ENCODE measurements around the gene PCGF2.

The PCGF2 gene

DNA sequence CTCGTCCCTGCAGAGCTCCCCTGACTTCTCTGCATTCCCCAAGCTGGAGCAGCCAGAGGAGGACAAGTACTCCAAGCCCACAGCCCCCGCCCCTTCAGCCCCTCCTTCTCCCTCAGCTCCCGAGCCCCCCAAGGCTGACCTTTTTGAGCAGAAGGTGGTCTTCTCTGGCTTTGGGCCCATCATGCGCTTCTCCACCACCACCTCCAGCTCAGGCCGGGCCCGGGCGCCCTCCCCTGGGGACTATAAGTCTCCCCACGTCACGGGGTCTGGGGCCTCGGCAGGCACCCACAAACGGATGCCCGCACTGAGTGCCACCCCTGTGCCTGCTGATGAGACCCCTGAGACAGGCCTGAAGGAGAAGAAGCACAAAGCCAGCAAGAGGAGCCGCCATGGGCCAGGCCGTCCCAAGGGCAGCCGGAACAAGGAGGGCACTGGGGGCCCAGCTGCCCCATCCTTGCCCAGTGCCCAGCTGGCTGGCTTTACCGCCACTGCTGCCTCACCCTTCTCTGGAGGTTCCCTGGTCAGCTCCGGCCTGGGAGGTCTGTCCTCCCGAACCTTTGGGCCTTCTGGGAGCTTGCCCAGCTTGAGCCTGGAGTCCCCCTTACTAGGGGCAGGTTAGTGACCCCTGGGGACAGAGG is 31.6 kb downstream of the PCGF2 start:
- DNase-seq, result no peak

DNA sequence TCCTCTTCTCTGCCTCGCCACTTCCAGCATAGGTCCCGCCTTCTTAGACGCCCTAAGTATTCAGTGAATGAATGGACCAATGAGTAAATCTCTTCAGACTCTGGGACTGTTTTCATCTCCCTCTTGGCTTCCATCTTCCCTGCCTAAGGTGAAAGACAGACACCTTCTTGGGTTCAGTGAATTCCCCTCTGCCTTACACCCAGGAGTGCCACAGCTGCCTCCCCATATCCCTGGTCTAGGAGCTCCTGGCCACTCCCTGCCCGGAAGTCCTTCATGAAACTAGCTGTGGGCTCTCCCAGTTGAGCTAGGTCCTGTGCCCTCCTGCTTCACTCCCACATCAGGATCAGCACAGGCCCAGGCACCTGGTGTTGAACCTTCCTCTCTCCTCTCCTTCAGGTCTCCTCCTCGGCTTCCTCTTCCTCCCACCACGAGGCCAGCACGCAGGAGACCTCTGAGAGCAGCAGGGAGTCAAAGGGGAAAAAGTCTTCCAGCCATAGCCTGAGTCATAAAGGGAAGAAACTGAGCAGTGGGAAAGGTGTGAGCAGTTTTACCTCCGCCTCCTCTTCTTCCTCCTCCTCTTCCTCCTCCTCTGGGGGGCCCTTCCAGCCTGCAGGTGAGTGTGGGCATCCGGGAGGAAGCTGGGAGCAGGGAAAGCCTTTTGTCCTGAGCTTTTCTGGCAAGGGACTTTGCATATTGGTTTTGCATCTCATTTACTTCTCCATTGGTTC is 32.8 kb downstream of the PCGF2 start:
- no peak for DNase-seq

GRCh38 chr17:38713456-38714075 is 34.6 kb downstream of the PCGF2 start:
- DNase-seq, result no peak

DNA sequence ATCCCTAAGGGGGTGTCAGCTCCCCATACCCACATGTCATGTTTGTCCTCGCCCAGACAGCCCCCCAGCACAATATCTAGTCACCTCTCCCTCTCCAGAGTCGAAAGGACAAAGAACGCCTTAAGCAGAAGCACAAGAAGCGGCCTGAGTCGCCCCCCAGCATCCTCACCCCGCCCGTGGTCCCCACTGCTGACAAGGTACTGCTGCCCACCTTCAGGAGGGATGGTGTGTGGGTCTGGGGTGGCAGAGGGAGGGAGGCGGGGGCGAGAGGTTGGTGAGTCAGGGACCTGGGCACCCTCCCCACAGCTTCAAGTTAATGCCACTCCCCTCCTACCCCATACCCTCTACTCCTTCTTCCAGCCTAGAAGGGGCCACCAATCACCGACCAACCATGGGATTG is 35.5 kb downstream of the PCGF2 start:
- no peak for DNase-seq

DNA sequence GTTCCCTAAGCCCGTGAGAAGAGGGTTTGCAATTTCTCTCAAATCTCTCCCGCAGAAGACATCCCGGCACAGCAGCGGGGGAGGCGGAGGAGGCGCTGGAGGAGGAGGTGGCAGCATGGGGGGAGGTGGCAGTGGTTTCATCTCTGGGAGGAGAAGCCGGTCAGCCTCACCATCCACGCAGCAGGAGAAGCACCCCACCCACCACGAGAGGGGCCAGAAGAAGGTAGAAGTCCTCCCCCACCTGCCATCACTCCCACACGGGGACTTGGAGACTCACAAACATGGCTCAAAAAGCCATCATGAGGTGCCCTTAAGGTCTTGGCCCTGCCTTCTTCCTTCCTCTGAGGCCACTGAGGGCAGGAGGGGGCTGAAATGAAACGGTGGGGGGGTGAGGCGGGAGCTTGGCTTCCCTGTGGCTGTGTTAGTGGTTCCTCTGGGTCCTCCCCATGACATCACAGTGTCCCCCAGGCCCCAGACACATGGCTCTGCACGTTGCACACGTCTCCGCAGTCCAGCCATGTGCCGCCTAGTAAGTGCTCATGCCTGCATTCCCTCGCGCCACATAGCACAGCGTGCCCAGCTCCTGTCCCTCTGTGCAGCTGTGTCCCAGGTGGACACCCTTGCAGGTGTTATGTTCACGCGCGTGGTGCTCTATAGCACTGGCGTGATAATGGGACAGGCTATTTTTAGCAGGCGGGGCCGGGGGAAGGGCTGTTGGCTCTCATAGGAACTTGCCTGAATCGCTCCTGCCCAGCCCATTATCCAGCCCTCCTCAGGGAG is 36.2 kb downstream of the PCGF2 start:
- DNase-seq, result no peak

- DNase-seq, result no peak
Observed at GRCh38 chr17:38710985-38711384, 37.2 kb downstream of the PCGF2 start.

GRCh38 chr17:38710604-38710962 is 37.6 kb downstream of the PCGF2 start:
- no peak for DNase-seq

DNA sequence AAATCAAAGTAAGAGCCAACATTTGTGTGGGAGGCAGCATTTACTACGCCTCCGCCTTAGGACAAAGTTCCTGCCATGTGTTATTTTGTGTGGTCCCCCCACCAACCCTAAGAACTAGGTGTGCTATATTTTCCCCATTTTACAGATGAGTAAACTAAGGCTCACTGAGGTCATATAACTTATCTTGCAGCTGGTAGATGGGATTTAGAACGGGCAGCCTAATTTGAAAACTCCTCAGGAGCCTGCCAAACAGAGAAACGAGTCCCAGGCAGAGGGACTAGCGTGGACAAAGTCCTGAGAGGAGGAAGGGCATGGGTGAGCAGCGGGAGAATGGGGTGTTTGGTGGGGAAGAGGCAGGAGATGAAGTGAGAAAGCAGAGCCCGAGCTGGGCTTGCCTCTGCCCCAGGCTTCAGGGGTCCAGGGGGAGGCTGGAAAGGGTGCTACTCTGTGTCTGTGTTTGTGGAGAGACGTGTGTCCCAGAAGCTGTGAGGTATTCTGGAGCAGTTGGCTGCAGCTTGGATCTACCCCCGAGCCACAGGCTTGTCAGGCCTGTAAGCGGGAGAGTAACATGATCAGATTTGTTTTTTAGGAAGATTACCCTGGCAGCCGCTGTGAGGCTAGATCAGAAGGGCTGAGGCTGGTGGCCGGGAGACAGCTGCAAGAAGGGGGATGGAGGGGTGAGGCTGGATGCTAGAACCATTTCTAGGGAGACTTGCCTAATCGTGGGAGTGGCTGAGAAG is 38.1 kb downstream of the PCGF2 start:
- no peak for DNase-seq

DNA sequence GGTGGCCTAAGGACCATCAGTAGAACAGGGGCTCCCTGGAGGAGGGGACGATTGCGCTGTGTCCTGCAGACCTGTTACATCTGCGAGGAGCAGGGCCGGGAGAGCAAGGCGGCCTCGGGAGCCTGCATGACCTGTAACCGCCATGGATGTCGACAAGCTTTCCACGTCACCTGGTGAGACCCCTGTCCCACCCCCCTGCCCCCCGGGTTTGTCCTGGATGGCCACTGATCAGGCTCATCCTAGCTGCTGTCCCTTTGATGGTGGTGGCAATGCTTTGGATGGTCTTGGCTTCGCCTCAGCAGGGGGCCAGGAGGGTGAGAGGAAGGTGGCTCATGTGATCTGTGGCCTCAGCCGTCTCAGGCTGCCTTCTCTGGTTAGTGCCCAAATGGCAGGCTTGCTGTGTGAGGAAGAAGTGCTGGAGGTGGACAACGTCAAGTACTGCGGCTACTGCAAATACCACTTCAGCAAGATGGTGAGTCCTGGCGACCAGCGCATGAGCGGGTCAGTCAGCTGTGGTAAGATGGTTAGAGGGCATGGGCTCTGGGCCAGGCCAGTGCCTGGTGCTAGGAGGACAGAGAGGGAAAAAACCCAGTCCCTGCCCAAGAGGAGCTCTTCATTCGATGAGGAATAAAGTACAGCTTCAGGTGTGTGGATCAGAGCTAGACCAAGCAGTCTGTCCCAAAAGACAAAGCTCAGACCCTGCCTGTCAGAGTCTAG is 38.9 kb downstream of the PCGF2 start:
- DNase-seq, result no peak

GRCh38 chr17:38707678-38708351 is 40.3 kb downstream of the PCGF2 start:
- DNase-seq, result no peak

GRCh38 chr17:38706505-38707216 is 41.5 kb downstream of the PCGF2 start:
- DNase-seq, result peak; percentile 50

- no peak for DNase-seq
Observed at GRCh38 chr17:38705803-38706504, 42.2 kb downstream of the PCGF2 start.

GRCh38 chr17:38705523-38705802 is 42.7 kb downstream of the PCGF2 start:
- peak; percentile 47 for DNase-seq

- peak; percentile 82 for DNase-seq
Observed at GRCh38 chr17:38704606-38705522, 43.3 kb downstream of the PCGF2 start, which contains the start of gene MLLT6. Gene MLLT6, plus strand, starts transcription at chr17:38705273. Its CDS starts 360 bp downstream, at chr17:38705633.

GRCh38 chr17:38703742-38704605 is 44.2 kb downstream of the PCGF2 start:
- peak; percentile 82 for DNase-seq

DNA sequence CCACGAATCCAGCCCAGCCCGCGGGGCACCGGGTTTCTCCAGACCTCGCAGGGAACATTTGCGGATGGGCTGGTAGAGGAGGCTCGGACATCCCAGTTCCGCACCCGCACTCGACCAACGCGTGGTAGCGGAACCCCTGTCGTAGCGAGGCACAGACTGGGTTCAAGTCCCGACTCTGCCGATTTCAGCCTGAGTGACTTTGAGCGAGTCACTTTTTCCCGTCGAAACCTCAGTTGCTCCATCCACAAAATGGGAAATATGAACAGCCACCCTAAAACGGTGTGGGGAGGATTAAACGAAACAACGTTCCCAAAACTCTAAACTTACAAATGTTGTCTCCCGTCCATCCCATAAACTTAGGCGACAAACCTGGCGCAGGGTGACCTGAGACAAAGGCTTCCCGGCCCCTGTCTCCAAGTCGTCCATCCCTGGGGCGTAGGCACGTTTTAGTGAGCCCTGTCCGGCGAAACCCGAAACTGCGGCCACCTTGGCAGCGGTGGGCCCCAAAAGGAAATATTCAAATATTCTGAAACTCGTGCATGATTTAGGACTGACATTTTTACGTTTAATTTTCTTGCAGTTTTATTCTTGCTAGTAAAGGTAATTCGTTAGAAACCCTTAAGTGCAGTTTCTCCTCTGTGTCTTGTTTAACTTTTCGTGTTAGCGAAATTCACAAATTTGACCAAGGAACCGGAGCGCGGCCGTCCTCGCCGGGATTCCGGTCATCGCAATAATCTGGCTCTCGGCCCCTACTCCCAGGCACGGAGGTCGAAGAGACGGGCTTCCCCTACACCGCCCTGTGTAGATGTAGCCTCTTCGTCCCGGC is 45.0 kb downstream of the PCGF2 start:
- DNase-seq, result peak; percentile 48
